Measurements from ENCODE around the gene NFILZ. TPM values are rescaled to one million over a fixed set of nuclear protein-coding genes. Genes with fewer than 3 reads are reported as not detected.
A peak's percentile ranks its signal among the peaks of the same experiment; 100 is the strongest.

The NFILZ gene
- total RNA-seq (2014; rRNA removed; shearing (Covaris generic)): not detected in 2 replicates

DNA sequence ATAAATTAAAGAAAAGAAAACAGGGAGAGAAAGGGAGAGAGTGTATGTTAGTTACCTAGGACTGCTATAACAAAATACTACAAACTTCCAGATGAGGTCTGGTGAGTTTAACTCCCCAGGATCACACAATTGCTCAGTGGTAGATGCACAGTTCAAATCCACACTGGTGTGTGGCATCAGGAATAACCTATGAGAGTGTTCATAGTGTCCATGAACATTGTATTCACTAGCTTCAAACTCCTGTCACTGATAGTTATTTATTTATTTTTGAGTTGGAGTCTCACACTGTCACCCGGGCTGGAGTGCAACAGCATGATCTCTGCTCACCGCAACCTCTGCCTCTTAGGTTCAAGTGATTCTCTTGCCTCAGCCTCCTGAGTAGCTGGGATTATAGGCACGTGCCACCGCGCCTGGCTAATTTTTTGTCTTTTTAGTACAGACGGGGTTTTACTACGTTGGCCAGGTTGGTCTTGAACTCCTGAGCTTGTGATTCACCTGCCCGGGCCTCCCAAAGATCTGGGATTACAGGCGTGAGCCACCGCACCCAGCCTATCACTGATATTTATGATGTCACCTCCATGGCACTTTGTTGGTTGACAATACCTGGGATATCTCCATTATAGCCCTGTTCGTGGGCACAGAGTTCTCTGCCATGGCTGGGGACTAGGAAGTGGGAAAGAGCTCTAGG is at the start of gene NFILZ:
Gene NFILZ (plus strand): TSS at position 638 of the 688 bp plus-strand sequence. CDS start 46,133 bp downstream, outside the sequence.
- no peak for DNase-seq (ENCODE audit: low spot score)

- DNase-seq (ENCODE audit: low spot score): peak; percentile 86
Measured at GRCh38 chr19:8580710-8581281, 49.6 kb upstream of the NFILZ start.

DNA sequence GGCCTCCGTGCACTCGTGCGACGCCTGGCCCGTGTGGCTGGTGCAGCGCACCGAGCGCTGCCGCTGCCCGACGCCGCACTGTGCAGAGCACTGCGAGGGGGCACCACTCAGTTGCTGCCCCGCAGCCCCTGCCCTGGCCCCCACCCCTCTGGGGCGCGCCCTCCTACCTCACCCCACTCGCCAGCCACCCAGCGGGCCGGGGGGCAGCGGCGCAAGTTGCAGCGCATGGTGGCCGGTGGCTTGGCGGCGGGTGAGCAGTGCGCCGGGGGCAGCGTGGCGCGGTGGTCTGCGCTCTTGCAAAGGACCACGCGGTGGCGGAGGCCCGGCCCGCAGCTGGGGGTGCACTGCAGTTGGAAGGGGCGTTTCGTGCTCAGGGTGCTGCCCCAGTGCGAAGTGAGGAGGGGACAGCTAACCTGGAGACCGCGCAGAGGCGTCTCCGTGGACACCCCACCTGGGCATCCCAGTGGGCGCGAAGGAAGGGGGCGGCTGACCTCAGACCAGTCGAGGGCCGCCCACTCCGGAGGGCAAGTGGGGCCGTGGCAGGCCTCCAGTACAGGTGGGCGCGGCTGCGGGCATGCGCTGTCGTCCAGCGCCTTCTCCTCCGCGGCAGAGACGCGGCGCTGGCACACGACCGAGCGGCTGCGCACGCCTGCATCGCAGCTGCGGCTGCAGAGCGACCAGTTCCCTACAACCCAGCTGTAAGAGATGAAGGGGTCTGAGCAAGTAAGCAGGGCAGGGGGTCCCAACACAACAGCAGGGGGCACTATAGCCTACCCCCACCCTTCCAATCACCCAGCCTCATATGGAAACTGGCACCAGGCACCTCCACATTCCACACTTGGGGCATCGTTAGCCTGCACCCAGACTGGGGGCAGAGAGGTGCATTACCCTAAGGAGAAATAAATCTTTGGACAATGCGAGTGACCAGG is 45.2 kb upstream of the NFILZ start:
- no peak for DNase-seq (ENCODE audit: low spot score)

- peak; percentile 65 for DNase-seq (ENCODE audit: low spot score)
Measured at GRCh38 chr19:8585894-8586750, 44.3 kb upstream of the NFILZ start.

GRCh38 chr19:8589177-8589714 is 41.2 kb upstream of the NFILZ start:
- no peak for DNase-seq (ENCODE audit: low spot score)

DNA sequence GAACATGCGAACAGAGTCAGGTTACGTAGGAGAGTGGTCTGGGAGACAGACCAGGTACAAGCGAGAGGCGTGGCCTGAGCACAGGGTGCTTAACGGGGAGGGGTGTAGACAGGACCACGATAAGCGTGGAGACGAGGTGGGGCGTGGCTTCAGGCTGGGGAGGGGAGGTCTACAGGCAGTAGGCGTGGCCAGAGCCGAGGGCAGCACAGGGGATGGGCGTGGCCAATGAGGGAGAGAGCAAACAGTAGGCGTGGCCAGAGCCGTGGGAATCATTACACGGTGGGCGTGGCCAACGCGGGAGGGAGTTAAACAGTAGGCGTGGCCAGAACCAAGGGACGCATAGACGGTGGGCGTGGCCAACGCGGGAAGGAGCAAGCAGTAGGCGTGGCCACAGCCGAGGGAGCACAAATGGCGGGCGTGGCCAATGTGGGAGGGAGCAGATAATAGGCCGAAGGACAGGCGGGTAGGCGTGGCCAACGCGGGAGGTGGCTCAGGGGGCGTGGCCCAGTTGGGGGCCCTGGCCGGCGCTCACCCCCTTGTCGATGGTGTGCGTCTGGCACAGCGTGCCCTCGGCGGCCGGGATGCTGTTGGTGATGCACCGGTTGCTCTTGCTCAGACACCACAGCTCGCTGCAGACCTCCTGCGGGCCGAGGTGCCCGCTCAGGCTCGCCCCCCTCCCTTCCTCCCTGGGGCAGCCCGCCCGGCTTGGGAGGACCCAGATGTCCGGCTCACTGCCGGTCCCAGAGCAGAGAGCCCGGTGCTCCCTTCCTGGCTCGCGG is 38.0 kb upstream of the NFILZ start:
- peak; percentile 86 for DNase-seq (ENCODE audit: low spot score)

DNA sequence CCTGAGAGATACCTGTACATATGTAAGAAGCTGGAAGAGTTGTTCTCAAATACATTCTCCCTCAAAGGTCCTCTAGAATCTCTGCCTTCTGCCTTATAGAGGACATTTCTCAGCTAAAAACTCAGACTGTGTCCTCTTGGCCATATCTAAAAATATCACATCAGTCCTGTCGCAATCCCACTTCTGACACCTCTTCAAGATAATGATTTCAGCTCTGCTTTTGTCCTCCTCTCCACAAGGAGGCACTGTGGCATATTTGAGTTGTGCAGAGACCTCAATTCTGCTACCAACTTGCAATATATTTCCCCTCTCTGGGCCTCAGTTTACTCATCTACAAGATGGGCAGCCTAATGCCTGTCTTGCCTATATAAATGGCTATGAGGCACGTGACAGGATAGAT is 36.5 kb upstream of the NFILZ start:
- DNase-seq (ENCODE audit: low spot score): no peak

GRCh38 chr19:8595651-8596050 is 34.8 kb upstream of the NFILZ start:
- DNase-seq (ENCODE audit: low spot score): no peak

GRCh38 chr19:8596168-8596567 is 34.3 kb upstream of the NFILZ start:
- no peak for DNase-seq (ENCODE audit: low spot score)

- DNase-seq (ENCODE audit: low spot score): no peak
Measured at GRCh38 chr19:8600064-8600463, 30.4 kb upstream of the NFILZ start.

DNA sequence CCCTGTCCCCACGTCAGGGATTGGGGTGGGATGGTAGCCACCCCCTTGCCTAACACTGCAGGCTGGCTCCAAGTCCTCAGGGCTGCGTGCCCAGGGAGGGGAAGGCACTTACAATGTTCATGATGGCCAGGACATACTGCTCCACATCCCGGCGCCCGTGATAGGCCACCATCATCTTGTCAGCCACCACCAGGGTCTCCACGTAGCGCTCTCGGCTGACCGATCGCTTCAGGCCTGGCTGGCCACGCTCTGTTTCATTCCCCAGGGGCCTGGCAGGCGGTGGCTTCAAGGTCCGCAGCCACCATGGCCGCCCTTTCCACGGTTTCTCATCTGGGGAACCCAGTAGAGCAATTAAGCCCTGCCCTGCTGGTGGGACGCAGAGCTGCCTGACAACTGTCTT is 29.6 kb upstream of the NFILZ start:
- DNase-seq (ENCODE audit: low spot score): no peak

GRCh38 chr19:8601796-8602195 is 28.6 kb upstream of the NFILZ start:
- DNase-seq (ENCODE audit: low spot score): no peak

DNA sequence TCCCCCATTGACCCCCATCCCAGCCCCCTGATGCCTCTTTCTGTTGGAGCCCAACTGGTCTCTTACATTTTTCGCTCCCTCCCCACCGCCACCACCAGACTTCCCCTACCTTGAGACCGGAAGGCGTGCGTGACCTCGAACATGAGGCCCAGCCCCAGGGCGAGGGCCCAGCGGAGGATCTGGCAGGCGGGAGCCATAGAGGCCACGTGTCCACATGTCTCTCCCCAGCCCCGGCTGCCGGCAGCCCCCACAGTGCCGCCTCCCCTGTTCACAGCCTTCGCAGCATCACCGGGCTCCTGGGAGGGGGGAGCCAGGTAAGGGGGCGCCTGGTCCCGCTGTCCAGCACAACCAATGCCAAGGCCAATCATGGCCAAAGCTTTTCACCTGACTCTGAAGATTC is 24.9 kb upstream of the NFILZ start:
- no peak for DNase-seq (ENCODE audit: low spot score)

DNA sequence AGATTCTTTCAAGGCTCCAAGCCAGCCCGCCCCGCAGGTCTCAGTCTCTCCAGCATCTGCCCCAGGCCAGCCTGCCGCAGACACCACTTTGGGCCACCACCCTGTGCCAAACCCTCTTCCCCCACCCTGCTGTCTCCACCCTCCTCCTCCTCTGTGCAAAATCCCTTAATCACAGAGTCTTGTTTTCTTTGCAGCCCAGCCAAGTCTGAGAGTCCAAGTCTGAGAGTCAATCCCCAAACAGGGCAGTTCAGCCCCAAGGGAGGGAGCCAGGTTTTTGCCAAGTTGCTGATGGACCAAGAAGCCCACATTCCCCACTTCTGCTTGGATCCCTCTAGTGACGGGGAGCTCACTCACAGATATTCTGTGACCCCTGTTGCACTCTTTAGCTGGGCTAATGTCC is 23.0 kb upstream of the NFILZ start:
- DNase-seq (ENCODE audit: low spot score): no peak

GRCh38 chr19:8608941-8609278 is 21.5 kb upstream of the NFILZ start:
- no peak for DNase-seq (ENCODE audit: low spot score)

DNA sequence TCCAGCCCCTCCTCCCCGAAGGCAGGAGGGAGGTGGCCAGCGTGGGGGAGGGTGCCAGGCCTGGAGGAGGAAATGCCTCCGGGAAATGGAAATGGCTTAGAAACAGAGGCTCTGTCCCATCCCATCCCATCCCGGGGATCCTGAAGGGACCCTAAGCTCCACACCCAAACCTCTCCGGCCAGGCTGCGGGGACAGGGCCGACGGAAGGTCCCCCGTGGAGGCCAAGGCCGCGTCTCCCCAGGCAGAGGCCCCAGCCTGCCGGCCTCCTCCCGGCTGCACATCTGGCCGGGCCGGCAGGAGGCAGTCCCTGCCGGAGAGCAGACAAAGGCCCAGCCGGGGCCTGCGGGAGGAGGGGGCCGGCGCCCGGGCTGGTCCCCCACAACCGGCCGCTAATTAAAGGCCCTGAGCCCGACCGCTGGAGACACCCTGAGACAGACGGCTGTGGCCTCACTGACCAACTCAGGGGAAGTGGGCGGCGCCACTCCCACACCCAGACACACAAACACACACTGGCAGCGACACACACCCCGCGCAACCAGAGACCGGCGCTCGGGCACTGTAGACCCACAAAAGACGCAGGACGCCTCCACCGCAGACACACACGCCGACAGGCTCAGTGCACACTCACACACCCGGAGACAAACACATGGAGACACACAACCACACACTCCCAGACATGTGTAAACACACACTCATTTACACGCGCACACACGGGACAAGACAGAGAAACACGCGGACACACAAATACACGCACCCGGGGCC is 21.0 kb upstream of the NFILZ start:
- no peak for DNase-seq (ENCODE audit: low spot score)

GRCh38 chr19:8610041-8610935 is 20.1 kb upstream of the NFILZ start, which contains the start of gene ADAMTS10:
TSS of gene ADAMTS10 (minus strand) at chr19:8610715. CDS start at chr19:8605710, 5,005 bp downstream.
- DNase-seq (ENCODE audit: low spot score): no peak

GRCh38 chr19:8610936-8611300 is 19.5 kb upstream of the NFILZ start:
- DNase-seq (ENCODE audit: low spot score): no peak

DNA sequence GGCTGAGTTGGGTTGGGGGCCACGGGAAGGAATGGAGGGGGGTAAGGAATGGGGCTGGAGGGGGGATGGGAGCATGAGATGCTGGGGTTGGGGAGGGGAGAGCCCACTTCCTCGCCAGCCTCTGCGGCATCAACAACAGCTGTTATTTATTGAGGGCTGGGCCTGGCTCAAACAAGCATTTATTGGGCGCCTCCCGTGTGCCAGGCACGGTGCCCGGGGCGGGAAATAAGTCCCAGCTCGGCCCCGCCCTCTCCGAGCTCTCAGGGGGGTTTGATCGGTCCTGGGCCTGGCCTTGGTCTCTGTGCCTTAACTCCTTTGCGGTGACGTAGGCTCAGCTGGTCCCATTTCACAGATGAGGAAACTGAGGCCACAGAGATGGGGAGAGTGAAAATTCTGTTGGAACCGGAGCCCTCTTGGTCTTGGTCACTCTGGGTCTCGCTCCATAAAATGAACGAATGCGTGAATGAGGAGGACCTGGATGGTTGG is 19.0 kb upstream of the NFILZ start:
- no peak for DNase-seq (ENCODE audit: low spot score)

Data from H4 (cell line).